Umbilical cord (tissue), 2 donors: Measurements from ENCODE around the gene ANAPC16. TPM values are rescaled to one million over a fixed set of nuclear protein-coding genes. Genes with fewer than 3 reads are reported as not detected.
"Not testable (repeated sequence)": the region's sequence is repeated elsewhere in the genome, so short reads cannot be mapped to it uniquely, and the experiment has no call there.

ENCODE experiments used
- DNase-seq: peaks from one replicate; pipeline ENCODE4 v3.0.0-alpha.2; 2015; ENCODE audit warnings: low spot score
- total RNA-seq: library from RNA; depleted of rRNA; stranded (reverse); fragments of >200 nt; gene quantifications from one replicate; pipeline ENCODE4 v1.2.3, GENCODE V29; 2014; ENCODE audit warnings: low replicate concordance; ENCODE audit not compliant: insufficient read depth

The ANAPC16 gene
- total RNA-seq, 1 donor from 2014 or later = 72.0 TPM

- DNase-seq = no peak
These were observed 47.9 kb downstream of the ANAPC16 start for GRCh38 chr10:72263613-72264241.

- no peak for DNase-seq
These were observed 48.7 kb downstream of the ANAPC16 start for GRCh38 chr10:72264536-72264935.

GRCh38 chr10:72265508-72265907, 49.7 kb downstream of the ANAPC16 start:
- DNase-seq = no peak

GRCh38 chr10:72265990-72266865, 50.4 kb downstream of the ANAPC16 start:
- no peak for DNase-seq

- DNase-seq = peak; percentile 25
These were observed 51.6 kb downstream of the ANAPC16 start for GRCh38 chr10:72267381-72267780.

- DNase-seq = no peak
These were observed 52.1 kb downstream of the ANAPC16 start for GRCh38 chr10:72267819-72268399.

GRCh38 chr10:72268475-72269200, 52.8 kb downstream of the ANAPC16 start:
- DNase-seq = not testable (repeated sequence)

GRCh38 chr10:72270607-72271281, 54.9 kb downstream of the ANAPC16 start:
- DNase-seq = no peak

- DNase-seq = peak; percentile 97
These were observed 57.0 kb downstream of the ANAPC16 start for GRCh38 chr10:72272689-72273409.

GRCh38 chr10:72273410-72274212, 57.8 kb downstream of the ANAPC16 start, which contains the start of gene DDIT4:
DDIT4 (plus strand) TSS chr10:72273924; CDS start chr10:72274217, 293 bp downstream.
- peak; percentile 99 for DNase-seq

- DNase-seq = no peak
These were observed 58.5 kb downstream of the ANAPC16 start for GRCh38 chr10:72274213-72274729.

- no peak for DNase-seq
These were observed 59.0 kb downstream of the ANAPC16 start for GRCh38 chr10:72274730-72275350.

- no peak for DNase-seq
These were observed 59.7 kb downstream of the ANAPC16 start for GRCh38 chr10:72275351-72276012.

GRCh38 chr10:72276013-72276387, 60.2 kb downstream of the ANAPC16 start:
- DNase-seq = no peak

GRCh38 chr10:72276421-72277339, 60.9 kb downstream of the ANAPC16 start:
- peak; percentile 48 for DNase-seq

GRCh38 chr10:72277340-72277995, 61.7 kb downstream of the ANAPC16 start:
- no peak for DNase-seq
